Central memory CD8-positive, alpha-beta T cell (primary cell): ENCODE measurements around the gene MS4A4E.
"Not testable (repeated sequence)": the region's sequence is repeated elsewhere in the genome, so short reads cannot be mapped to it uniquely, and the experiment has no call there.

Source experiments
- ATAC-seq: fragments of 150-1000 bp; cut with Tn5 transposase; replicated peaks from 2 replicates; pipeline ENCODE4 v1.10.0; 2022; ENCODE audit warnings: mild to moderate bottlenecking, moderate FRiP score, moderate number of reproducible peaks; ENCODE audit not compliant: poor library complexity, severe bottlenecking; ENCODE audit errors: extremely low read depth
- DNase-seq, 2 donors: peaks; one replicate each; pipeline ENCODE4 v3.0.0; 2021; ENCODE audit warnings: low spot score in 2 of 2
- H3K27ac Mint-ChIP-seq: one replicate; pipeline ENCODE4 v1.8.0; 2022; ENCODE audit warnings: low read depth, mild to moderate bottlenecking, moderate library complexity, mixed read lengths
- H3K27me3 Mint-ChIP-seq: one replicate; pipeline ENCODE4 v1.8.0; 2022; ENCODE audit warnings: mixed read lengths
- H3K36me3 Mint-ChIP-seq: one replicate; pipeline ENCODE4 v1.8.0; 2022; ENCODE audit warnings: mild to moderate bottlenecking, moderate library complexity, mixed read lengths; ENCODE audit not compliant: insufficient read depth
- H3K4me1 Mint-ChIP-seq: one replicate; pipeline ENCODE4 v1.8.0; 2022; ENCODE audit warnings: mixed read lengths
- H3K4me3 Mint-ChIP-seq: one replicate; pipeline ENCODE4 v1.8.0; 2022; ENCODE audit warnings: mild to moderate bottlenecking, moderate library complexity, mixed read lengths
- H3K9me3 Mint-ChIP-seq: one replicate; pipeline ENCODE4 v1.8.0; 2022; ENCODE audit warnings: mixed read lengths

The MS4A4E gene

GRCh38 chr11:60209977-60210376 is 33.0 kb downstream of the MS4A4E start:
- Mint-ChIP-seq H3K27ac (no peak overlapping the region), H3K4me1 (no peaks in the 10 kb centered on the region), H3K9me3 (no peaks in the 10 kb centered on the region), H3K36me3 (no peaks in the 10 kb centered on the region), H3K4me3 (no peak overlapping the region), H3K27me3 (peaks cover 48% of the 10 kb centered on the region)
- ATAC-seq (no peak), DNase-seq (no peak)

- H3K27me3 Mint-ChIP-seq: peaks cover 48% of the 10 kb centered on the region
- H3K4me1 Mint-ChIP-seq: no peaks in the 10 kb centered on the region
- DNase-seq (no peak), ATAC-seq (no peak)
- H3K9me3 Mint-ChIP-seq: no peaks in the 10 kb centered on the region
- H3K36me3 Mint-ChIP-seq: no peaks in the 10 kb centered on the region
- H3K27ac Mint-ChIP-seq: no peak overlapping the region
- no peak overlapping the region for H3K4me3 Mint-ChIP-seq
Measured at GRCh38 chr11:60208951-60209350, 34.0 kb downstream of the MS4A4E start.

GRCh38 chr11:60208146-60208895 is 34.6 kb downstream of the MS4A4E start:
- Mint-ChIP-seq H3K36me3 (no peaks in the 10 kb centered on the region), H3K27ac (no peak overlapping the region), H3K27me3 (peaks cover 50% of the 10 kb centered on the region), H3K4me3 (no peak overlapping the region), H3K9me3 (no peaks in the 10 kb centered on the region), H3K4me1 (no peaks in the 10 kb centered on the region)
- DNase-seq (no peak), ATAC-seq (no peak)

GRCh38 chr11:60206616-60207015 is 36.3 kb downstream of the MS4A4E start:
- Mint-ChIP-seq H3K27me3 (peaks cover 54% of the 10 kb centered on the region), H3K9me3 (no peaks in the 10 kb centered on the region), H3K4me1 (no peaks in the 10 kb centered on the region), H3K4me3 (no peak overlapping the region), H3K36me3 (no peaks in the 10 kb centered on the region), H3K27ac (no peak overlapping the region)
- DNase-seq: no peak
- no peak for ATAC-seq

GRCh38 chr11:60204922-60205321 is 38.0 kb downstream of the MS4A4E start:
- H3K27me3 Mint-ChIP-seq: peaks cover 54% of the 10 kb centered on the region
- no peak overlapping the region for H3K4me3 Mint-ChIP-seq
- H3K4me1 Mint-ChIP-seq: no peaks in the 10 kb centered on the region
- H3K36me3 Mint-ChIP-seq: no peaks in the 10 kb centered on the region
- ATAC-seq (no peak), DNase-seq (no peak)
- H3K9me3 Mint-ChIP-seq: no peaks in the 10 kb centered on the region
- H3K27ac Mint-ChIP-seq: no peak overlapping the region

- not testable (repeated sequence) for H3K27ac Mint-ChIP-seq, H3K9me3 Mint-ChIP-seq, H3K36me3 Mint-ChIP-seq, DNase-seq, H3K4me1 Mint-ChIP-seq, ATAC-seq, H3K4me3 Mint-ChIP-seq
- H3K27me3 Mint-ChIP-seq: peaks cover 46% of the 10 kb centered on the region
Measured at GRCh38 chr11:60201334-60201733, 41.6 kb downstream of the MS4A4E start.

- Mint-ChIP-seq H3K4me3 (no peak overlapping the region), H3K4me1 (no peaks in the 10 kb centered on the region), H3K9me3 (no peaks in the 10 kb centered on the region), H3K27ac (no peak overlapping the region), H3K27me3 (peaks cover 39% of the 10 kb centered on the region), H3K36me3 (no peaks in the 10 kb centered on the region)
- no peak for ATAC-seq
- no peak for DNase-seq
Measured at GRCh38 chr11:60197442-60197841, 45.5 kb downstream of the MS4A4E start.

- Mint-ChIP-seq H3K27ac (no peak overlapping the region), H3K4me3 (no peak overlapping the region), H3K36me3 (no peaks in the 10 kb centered on the region), H3K4me1 (no peaks in the 10 kb centered on the region), H3K9me3 (no peaks in the 10 kb centered on the region), H3K27me3 (peaks cover 40% of the 10 kb centered on the region)
- no peak for DNase-seq
- no peak for ATAC-seq
Measured at GRCh38 chr11:60195923-60196368, 47.0 kb downstream of the MS4A4E start.

- H3K27ac Mint-ChIP-seq: no peak overlapping the region
Measured at GRCh38 chr11:60194511-60194910, 48.4 kb downstream of the MS4A4E start.

GRCh38 chr11:60193687-60194433 is 49.1 kb downstream of the MS4A4E start:
- H3K27me3 Mint-ChIP-seq: peaks cover 43% of the 10 kb centered on the region
- no peak overlapping the region for H3K4me3 Mint-ChIP-seq
- H3K4me1 Mint-ChIP-seq: no peaks in the 10 kb centered on the region
- H3K36me3 Mint-ChIP-seq: no peaks in the 10 kb centered on the region
- ATAC-seq: no peak
- peak; percentile 33 to 34 for DNase-seq
- no peak overlapping the region for H3K27ac Mint-ChIP-seq
- no peaks in the 10 kb centered on the region for H3K9me3 Mint-ChIP-seq

More at GRCh38 chr11:60194511-60194910, 48.4 kb downstream of the MS4A4E start:
- Mint-ChIP-seq H3K9me3 (no peaks in the 10 kb centered on the region), H3K27me3 (peaks cover 40% of the 10 kb centered on the region), H3K4me1 (no peaks in the 10 kb centered on the region), H3K36me3 (no peaks in the 10 kb centered on the region), H3K4me3 (no peak overlapping the region)
- no peak for ATAC-seq
- no peak for DNase-seq

- DNase-seq: not testable (repeated sequence)
Measured at GRCh38 chr11:60192564-60192963, 50.4 kb downstream of the MS4A4E start.

GRCh38 chr11:60188481-60188880 is 54.5 kb downstream of the MS4A4E start:
- H3K4me1 Mint-ChIP-seq, ATAC-seq, H3K9me3 Mint-ChIP-seq, H3K27ac Mint-ChIP-seq, H3K36me3 Mint-ChIP-seq, H3K4me3 Mint-ChIP-seq, DNase-seq: not testable (repeated sequence)
- peaks cover 41% of the 10 kb centered on the region for H3K27me3 Mint-ChIP-seq

More at GRCh38 chr11:60192564-60192963, 50.4 kb downstream of the MS4A4E start:
- H3K36me3 Mint-ChIP-seq, H3K4me1 Mint-ChIP-seq, H3K9me3 Mint-ChIP-seq, ATAC-seq, H3K27ac Mint-ChIP-seq, H3K4me3 Mint-ChIP-seq: not testable (repeated sequence)
- H3K27me3 Mint-ChIP-seq: peaks cover 36% of the 10 kb centered on the region

GRCh38 chr11:60186128-60186527 is 56.8 kb downstream of the MS4A4E start:
- not testable (repeated sequence) for H3K27ac Mint-ChIP-seq, H3K4me1 Mint-ChIP-seq, H3K4me3 Mint-ChIP-seq, H3K36me3 Mint-ChIP-seq, H3K9me3 Mint-ChIP-seq, ATAC-seq, DNase-seq
- peaks cover 41% of the 10 kb centered on the region for H3K27me3 Mint-ChIP-seq
